ENCODE data around the gene CGREF1. TPM values are rescaled to one million over a fixed set of nuclear protein-coding genes. Genes with fewer than 3 reads are reported as not detected.

Gene CGREF1
- total and polyA plus RNA-seq, 2 donors (not counting 3 experiments of a cell fraction or from before 2014, with no cell fraction given): 2.9 to 5.8 TPM

DNA sequence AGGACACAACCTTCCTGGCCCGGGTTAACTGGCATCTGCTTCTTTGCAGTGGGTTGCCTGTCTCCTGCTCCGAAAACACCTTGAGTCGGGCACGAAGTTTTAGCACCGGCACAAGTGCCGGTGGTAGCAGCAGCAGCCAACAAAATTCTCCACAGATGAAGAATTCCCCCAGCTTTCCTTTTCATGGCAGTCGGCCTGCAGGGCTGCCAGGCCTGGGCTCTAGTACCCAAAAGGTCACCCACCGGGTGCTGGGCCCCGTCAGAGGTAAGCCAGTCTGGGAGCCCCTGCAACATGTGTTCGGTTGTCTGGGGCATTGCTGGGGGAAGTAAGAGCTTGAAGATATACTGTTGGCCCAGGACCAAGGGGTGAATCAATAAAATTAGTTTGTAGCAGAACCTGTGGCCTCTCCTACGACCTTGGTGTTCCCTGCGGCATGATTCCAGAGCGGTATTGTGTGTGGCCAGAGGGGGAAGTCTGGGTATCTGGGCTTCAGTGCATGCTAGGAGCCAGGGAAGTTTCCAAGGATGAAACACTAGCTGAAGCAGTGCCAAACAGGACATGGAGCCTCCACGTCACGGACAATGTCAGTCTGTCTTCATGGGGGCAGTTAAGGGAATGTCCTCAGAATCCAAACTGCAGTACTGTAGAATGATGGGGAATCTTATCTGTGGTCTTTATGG, 59.6 kb downstream of the CGREF1 start:
- CTCF ChIA-PET: interaction anchor here (0.6 to 2.1 kb wide), 7 partner anchors 9 to 98 kb away, joined by 3 to 7 read pairs (median 4); partner anchors contain the start of genes KHK and OST4

More for the DNA sequence above, 59.6 kb downstream of the CGREF1 start:
- Histone ChIP-seq H3K36me3 (ENCODE audit: control insufficient read depth in 2 of 2, extremely low read depth in 1 of 2, insufficient read depth in 2 of 2, low read length in 2 of 2) (peaks cover 3 to 21% of the 10 kb centered on the region in 2 experiments), H3K9me1 (replicated peaks; ENCODE audit: control insufficient read depth, extremely low read depth, insufficient read depth, low read length) (no peaks in the 10 kb centered on the region), H3K27me3 (ENCODE audit: control insufficient read depth in 2 of 2, insufficient read depth in 2 of 2, low read length in 2 of 2) (no peaks in the 10 kb centered on the region), H4K20me1 (replicated peaks; ENCODE audit: control insufficient read depth, extremely low read depth, insufficient read depth, low read length) (no peaks in the 10 kb centered on the region), H3K4me3 (replicated peaks in 1 of 3; ENCODE audit: insufficient read depth in 1 of 3, low read depth in 1 of 3, low read length in 3 of 3) (no peak overlapping the region), H3K79me2 (ENCODE audit: control insufficient read depth, insufficient read depth, low read length) (no peaks in the 10 kb centered on the region), H3K27ac (ENCODE audit: insufficient read depth, low read depth, low read length) (no peak overlapping the region), H3K4me2 (ENCODE audit: insufficient read depth, low read length) (no peak overlapping the region), H3K4me1 (ENCODE audit: control insufficient read depth, extremely low read depth, insufficient read depth, low read length) (peaks cover 19% of the 10 kb centered on the region), H3K9me3 (replicated peaks; ENCODE audit: control insufficient read depth, insufficient read depth, low read length) (no peaks in the 10 kb centered on the region), H2AFZ (ENCODE audit: low read depth, low read length) (no peak overlapping the region), H3K9ac (replicated peaks; ENCODE audit: extremely low read depth, insufficient read depth, low read length) (no peak overlapping the region)
- TF ChIP-seq, protein P1, sequence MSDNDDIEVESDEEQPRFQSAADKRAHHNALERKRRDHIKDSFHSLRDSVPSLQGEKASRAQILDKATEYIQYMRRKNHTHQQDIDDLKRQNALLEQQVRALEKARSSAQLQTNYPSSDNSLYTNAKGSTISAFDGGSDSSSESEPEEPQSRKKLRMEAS (IDR thresholded peaks at IDR 0.05; ENCODE audit: insufficient read depth, insufficient read length): no peak
- TF ChIP-seq POLR2A (IDR thresholded peaks at IDR 0.05; ENCODE audit: low read depth, low read length) (peak; percentile 25), FOS (IDR thresholded peaks at IDR 0.05; ENCODE audit: borderline replicate concordance, insufficient read depth, low read length) (no peak)
- TF ChIP-seq, protein P2, sequence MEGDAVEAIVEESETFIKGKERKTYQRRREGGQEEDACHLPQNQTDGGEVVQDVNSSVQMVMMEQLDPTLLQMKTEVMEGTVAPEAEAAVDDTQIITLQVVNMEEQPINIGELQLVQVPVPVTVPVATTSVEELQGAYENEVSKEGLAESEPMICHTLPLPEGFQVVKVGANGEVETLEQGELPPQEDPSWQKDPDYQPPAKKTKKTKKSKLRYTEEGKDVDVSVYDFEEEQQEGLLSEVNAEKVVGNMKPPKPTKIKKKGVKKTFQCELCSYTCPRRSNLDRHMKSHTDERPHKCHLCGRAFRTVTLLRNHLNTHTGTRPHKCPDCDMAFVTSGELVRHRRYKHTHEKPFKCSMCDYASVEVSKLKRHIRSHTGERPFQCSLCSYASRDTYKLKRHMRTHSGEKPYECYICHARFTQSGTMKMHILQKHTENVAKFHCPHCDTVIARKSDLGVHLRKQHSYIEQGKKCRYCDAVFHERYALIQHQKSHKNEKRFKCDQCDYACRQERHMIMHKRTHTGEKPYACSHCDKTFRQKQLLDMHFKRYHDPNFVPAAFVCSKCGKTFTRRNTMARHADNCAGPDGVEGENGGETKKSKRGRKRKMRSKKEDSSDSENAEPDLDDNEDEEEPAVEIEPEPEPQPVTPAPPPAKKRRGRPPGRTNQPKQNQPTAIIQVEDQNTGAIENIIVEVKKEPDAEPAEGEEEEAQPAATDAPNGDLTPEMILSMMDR (IDR thresholded peaks at IDR 0.05; ENCODE audit: extremely low read depth in 1 of 2, insufficient read depth in 1 of 2, low read depth in 1 of 2, low read length in 2 of 2): no peak
- no TSS peak for BruUV-seq (replicated peaks)
- DNase-seq (ENCODE audit: low read depth, low spot score) (peak; percentile 84), FAIRE-seq (peak; percentile 58)
- intact Hi-C loops (cut with micrococcal nuclease) (no loop called here), dilution Hi-C loops (cut with MboI; ENCODE audit: extremely low pct_ligation_motif_present, low sequenced_read_pairs) (no loop called here)
- POLR2A ChIA-PET: interaction anchor here (1.0 kb wide), 1 partner anchor 11 kb away, joined by 3 read pairs; no protein-coding TSS in a partner anchor

Data from endothelial cell of umbilical vein (primary cell).